IMR-90 (cell line): ENCODE measurements around the gene TUBB2B.
"Not testable (repeated sequence)": the region's sequence is repeated elsewhere in the genome, so short reads cannot be mapped to it uniquely, and the experiment has no call there.

ENCODE experiments used
- BHLHE40 ChIP-seq: fragments of 150-350 bp; IDR thresholded peaks from 2 replicates; pipeline ENCODE4 v1.6.1; 2016; ENCODE audit warnings: mild to moderate bottlenecking, low read depth, low read length
- CEBPB ChIP-seq: IDR thresholded peaks from 2 replicates; pipeline ENCODE4 v1.6.1; 2012; ENCODE audit warnings: low read depth, low read length, improper control_type of control experiment
- CHD1 ChIP-seq: IDR thresholded peaks from 2 replicates; pipeline ENCODE4 v1.6.1; 2012; ENCODE audit warnings: low read depth, low read length, improper control_type of control experiment
- CTCF ChIP-seq: conservative IDR thresholded peaks from 2 replicates; pipeline ENCODE4 v1.5.1; 2012; ENCODE audit warnings: mild to moderate bottlenecking, low read depth, low read length, improper control_type of control experiment
- MAFK ChIP-seq: IDR thresholded peaks from 2 replicates; pipeline ENCODE4 v1.6.1; 2012; ENCODE audit warnings: low read depth, low read length, improper control_type of control experiment
- POLR2A ChIP-seq: IDR thresholded peaks from 2 replicates; pipeline ENCODE4 v1.6.1; 2012; ENCODE audit warnings: mild to moderate bottlenecking, low read depth, low read length
- RCOR1 ChIP-seq: IDR thresholded peaks from 2 replicates; pipeline ENCODE4 v1.6.1; 2012; ENCODE audit warnings: mild to moderate bottlenecking, low read length, improper control_type of control experiment; ENCODE audit not compliant: insufficient replicate concordance
- RFX5 ChIP-seq: IDR thresholded peaks from 2 replicates; pipeline ENCODE4 v1.8.0; 2012; ENCODE audit warnings: low read depth, mild to moderate bottlenecking, low read length, moderate library complexity

- not testable (repeated sequence) for TF ChIP-seq CTCF, CEBPB, POLR2A, RCOR1, MAFK, CHD1, BHLHE40, RFX5
These were observed 14.3 kb upstream of the TUBB2B start for GRCh38 chr6:3241745-3242144.
